Suppressor macrophage (primary cell): Measurements from ENCODE around the gene ZNF821.
A peak's percentile ranks its signal among the peaks of the same experiment; 100 is the strongest.
"Not testable (repeated sequence)": the region's sequence is repeated elsewhere in the genome, so short reads cannot be mapped to it uniquely, and the experiment has no call there.

Source experiments
- DNase-seq, 4 experiments: peaks; one replicate each; pipeline ENCODE4 v3.0.0-alpha.2; 2020 to 2022

The ZNF821 gene

GRCh38 chr16:71899171-71899570, 15.2 kb upstream of the ZNF821 start:
- no peak for DNase-seq

GRCh38 chr16:71896764-71897368, 12.9 kb upstream of the ZNF821 start:
- no peak for DNase-seq

- peak; percentile 16 to 57 (median 52) for DNase-seq
These were observed 11.8 kb upstream of the ZNF821 start for GRCh38 chr16:71895679-71896365.

- peak; percentile 99 to 100 (median 99) for DNase-seq
These were observed 11.1 kb upstream of the ZNF821 start, which contains the start of gene IST1 for GRCh38 chr16:71894921-71895678. Gene IST1 (plus strand): TSS chr16:71895531. CDS start chr16:71915641, 20,110 bp downstream.

- DNase-seq: peak; percentile 63 to 80 (median 78)
These were observed 10.4 kb upstream of the ZNF821 start for GRCh38 chr16:71894229-71894920.

- no peak for DNase-seq
These were observed 9.9 kb upstream of the ZNF821 start for GRCh38 chr16:71893888-71894228.

- no peak for DNase-seq
These were observed 5.2 kb upstream of the ZNF821 start for GRCh38 chr16:71889147-71889546.

GRCh38 chr16:71885261-71885650, 1.3 kb upstream of the ZNF821 start:
- DNase-seq: peak; percentile 62 to 89 (median 86)

- peak in 3 of 4 experiments; percentile 10 to 44 (median 26) for DNase-seq
These were observed 674 bp downstream of the ZNF821 start for GRCh38 chr16:71883168-71883848.

GRCh38 chr16:71882505-71883167, 1.3 kb downstream of the ZNF821 start:
- DNase-seq: peak; percentile 79 to 86 (median 84)

GRCh38 chr16:71880176-71880575, 3.8 kb downstream of the ZNF821 start:
- peak; percentile 60 to 85 (median 79) for DNase-seq

- DNase-seq: no peak
These were observed 5.1 kb downstream of the ZNF821 start for GRCh38 chr16:71878911-71879310.

GRCh38 chr16:71873199-71873598, 10.8 kb downstream of the ZNF821 start:
- no peak for DNase-seq

- no peak for DNase-seq
These were observed 13.2 kb downstream of the ZNF821 start for GRCh38 chr16:71870818-71871217.

- DNase-seq: no peak
These were observed 14.9 kb downstream of the ZNF821 start for GRCh38 chr16:71869089-71869488.

GRCh38 chr16:71867939-71868338, 16.0 kb downstream of the ZNF821 start:
- DNase-seq: no peak

GRCh38 chr16:71867175-71867574, 16.8 kb downstream of the ZNF821 start:
- not testable (repeated sequence) for DNase-seq

- DNase-seq: no peak
These were observed 18.7 kb downstream of the ZNF821 start for GRCh38 chr16:71865173-71865863.

GRCh38 chr16:71863995-71864394, 20.0 kb downstream of the ZNF821 start:
- no peak for DNase-seq

GRCh38 chr16:71859762-71860521, 24.0 kb downstream of the ZNF821 start:
- DNase-seq: no peak
